Cerebellar nuclear complex (tissue), 1 donor: ENCODE results near the gene THSD7B.

ENCODE experiments used
- DNase-seq, 2 experiments: peaks; one replicate each; lab custom pipeline; 2025; lab: John Stamatoyannopoulos, UW

The THSD7B gene

DNA sequence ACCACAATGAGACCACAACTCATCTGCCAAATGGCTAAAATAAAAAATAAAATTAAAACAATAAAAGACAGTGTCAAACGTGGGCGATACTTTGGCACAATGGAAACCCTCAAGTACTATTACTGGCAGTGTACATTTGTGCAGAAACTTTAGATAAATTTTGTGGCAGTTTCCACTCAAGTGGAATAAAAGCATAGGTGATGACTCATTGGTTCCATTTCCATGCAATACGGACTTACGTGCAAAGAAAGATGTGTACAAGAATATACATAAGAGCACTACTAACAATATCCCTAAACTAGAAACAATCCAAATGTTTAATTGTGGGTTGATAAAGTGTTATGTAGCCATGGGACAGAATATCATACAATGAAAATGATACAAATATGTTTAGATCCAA, 940.0 kb downstream of the THSD7B start:
- no peak for DNase-seq

DNA sequence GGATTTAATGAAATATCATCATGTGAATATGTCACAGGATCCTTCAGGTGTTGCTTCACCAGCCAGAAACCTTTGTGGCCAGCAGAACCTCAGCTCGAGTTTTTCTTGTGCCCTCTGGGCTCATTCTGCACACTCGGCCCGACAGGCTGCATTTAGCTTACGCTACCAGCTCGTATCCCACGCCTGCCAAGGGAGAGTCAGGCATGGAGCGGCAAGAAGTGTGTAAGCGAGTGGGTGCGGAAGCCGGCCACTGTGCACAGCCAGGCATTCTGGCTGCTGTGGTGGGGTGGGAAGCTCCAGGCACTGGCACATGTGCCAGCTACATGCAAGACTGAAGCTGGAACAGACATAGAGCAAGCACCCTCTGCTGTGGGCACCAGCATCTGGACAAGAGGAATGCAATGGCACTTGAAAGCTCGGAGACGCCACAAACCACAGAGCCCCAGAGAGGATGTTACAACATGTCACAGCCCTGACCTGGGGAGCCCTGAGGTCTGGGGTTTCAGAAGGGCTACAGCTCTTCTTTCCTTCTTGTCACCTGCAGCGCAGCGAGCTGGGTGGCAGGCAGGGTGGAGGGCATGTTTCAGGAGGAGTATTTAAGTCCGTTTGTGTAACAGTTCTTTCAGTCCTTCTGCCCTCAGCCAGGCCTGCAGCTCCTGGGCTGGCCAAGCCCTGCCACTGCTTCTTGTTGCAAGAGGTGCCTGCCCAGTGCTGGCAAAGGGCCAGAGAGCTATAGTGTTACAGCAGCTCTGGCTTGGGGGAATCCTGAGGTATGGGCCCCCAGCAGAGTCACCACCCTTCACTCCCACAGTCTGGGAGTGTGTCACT, 941.7 kb downstream of the THSD7B start:
- DNase-seq: no peak

DNA sequence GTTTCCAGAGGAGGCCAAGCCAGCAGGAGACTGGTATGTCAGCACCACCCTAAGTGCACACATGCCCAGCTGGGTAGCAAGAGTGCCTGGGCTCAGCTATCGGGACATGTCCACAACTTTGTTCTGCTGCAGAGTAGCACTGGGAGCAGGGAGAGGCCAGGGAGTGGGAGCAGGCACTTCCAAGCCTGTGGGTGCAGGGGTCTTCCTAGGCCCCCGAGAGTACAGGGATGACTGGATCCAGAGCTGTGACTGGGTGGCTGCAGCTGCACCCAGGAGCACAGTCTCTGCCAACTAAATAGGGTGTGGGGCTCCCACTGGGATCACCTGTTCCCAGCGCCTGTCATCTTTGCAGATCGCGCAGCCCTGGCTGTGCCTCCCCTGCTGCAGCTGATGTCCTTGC, 943.0 kb downstream of the THSD7B start:
- DNase-seq: no peak

DNA sequence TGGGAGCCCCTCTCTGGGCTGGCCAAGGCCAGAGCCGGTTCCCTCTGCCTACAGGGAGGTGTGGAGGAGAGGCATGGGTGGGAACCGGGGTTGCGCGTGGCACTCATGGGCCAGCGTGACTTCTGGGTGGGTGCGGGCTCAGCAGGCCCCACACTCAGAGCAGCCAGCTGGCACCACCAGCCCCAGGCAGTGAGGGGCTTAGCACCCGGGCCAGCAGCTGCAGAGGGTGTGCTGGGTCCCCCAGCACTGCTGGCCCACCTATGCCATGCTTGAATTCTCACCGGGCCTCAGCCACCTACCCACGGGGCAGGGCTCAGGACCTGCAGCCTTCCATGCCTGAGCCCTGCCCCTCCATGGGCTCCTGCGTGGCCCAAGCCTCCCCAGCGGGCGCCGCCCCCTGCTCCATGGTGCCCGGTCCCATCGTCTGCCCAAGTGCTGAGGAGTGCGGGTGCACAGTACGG, 950.4 kb downstream of the THSD7B start:
- DNase-seq: no peak

DNA sequence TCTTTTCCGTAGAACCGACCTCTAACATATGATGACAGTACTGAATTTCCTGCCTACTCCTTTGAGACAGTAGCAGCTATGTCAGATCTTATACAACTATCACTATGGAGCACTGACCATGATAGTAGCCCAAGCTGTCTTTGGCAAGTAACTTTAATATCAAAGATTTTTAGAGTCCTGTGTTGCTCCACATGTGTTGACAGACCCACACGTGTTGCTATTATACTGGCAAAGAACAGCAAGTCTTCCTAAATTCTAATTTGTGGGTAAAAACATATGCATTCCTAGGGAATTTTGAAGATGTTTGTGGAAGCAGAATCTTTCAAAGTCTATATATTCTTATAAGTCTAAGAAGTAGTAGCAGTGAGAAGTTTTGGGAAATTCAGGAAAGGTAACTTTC, 953.4 kb downstream of the THSD7B start:
- no peak for DNase-seq

DNA sequence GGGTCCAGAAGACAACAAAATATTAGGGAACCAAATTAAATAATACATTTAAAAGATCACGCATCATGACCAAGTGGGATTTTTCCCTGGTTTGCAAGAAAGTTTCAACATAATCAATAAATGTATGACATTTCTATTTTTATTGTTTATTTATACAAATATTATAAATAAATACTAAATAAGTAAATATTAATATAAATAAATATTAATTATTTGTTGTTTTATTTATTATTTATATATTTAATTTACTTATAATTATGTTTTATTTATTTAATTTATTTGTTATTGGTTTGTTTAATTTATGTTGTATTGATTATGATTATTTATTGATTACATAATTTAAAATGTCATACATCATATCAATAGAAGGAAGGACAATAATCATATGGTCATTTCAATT, 956.4 kb downstream of the THSD7B start:
- no peak for DNase-seq

DNA sequence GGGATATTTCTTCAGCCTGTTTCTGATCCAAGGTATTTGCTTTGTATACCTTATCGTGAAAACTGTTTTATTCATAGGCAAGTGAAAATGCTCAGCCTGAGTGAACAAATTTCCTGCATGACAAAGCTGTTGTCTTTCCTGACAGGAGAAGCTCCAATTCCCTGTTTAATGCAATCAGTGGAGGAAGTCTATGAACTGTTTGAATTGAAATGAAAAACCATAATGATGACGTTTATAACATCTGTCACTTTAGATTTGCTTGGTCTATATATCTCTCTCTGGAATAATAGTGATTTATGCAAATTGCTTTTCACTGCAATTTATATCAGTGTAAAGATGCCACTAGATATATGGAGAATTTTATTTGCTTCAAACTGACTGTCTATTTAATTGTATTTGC, 959.6 kb downstream of the THSD7B start:
- no peak for DNase-seq
